Ascending aorta (tissue), 2 donors: ENCODE data around the gene SIL1. TPM values are rescaled to one million over a fixed set of nuclear protein-coding genes. Genes with fewer than 3 reads are reported as not detected.

ENCODE experiments used
- DNase-seq, 2 donors: peaks; one replicate each; pipeline ENCODE4 v3.0.0-alpha.2; 2019; ENCODE audit warnings: low spot score in 2 of 2
- H3K27ac ChIP-seq, 2 donors: fragments of 200-600 bp; sonication (generic); one replicate each; pipeline ENCODE4 v1.5.1; 2016 to 2017; ENCODE audit warnings: mild to moderate bottlenecking in 1 of 2
- H3K27me3 ChIP-seq: fragments of 200-600 bp; sonication (generic); one replicate; pipeline ENCODE4 v1.5.1; 2017
- H3K36me3 ChIP-seq, 2 donors: fragments of 200-600 bp; sonication (generic); one replicate each; pipeline ENCODE4 v1.5.1; 2016
- H3K4me1 ChIP-seq, 2 donors: fragments of 200-600 bp; sonication (generic); one replicate each; pipeline ENCODE4 v1.5.1; 2016 to 2017; ENCODE audit warnings: mild to moderate bottlenecking in 1 of 2
- H3K4me3 ChIP-seq, 2 donors: fragments of 200-600 bp; sonication (generic); one replicate each; pipeline ENCODE4 v1.5.1; 2016 to 2017; ENCODE audit warnings: mild to moderate bottlenecking in 1 of 2
- H3K9me3 ChIP-seq, 2 donors: fragments of 200-600 bp; sonication (generic); one replicate each; pipeline ENCODE4 v1.5.1; 2016
- intact Hi-C: fragments of 100-400 bp; cut with DNase I; formaldehyde crosslinking; loops from one replicate; pipeline ENCODE4 v1.15.1; 2023
- total RNA-seq: library from RNA; depleted of rRNA; stranded (reverse); fragments of >200 nt; gene quantifications from one replicate; pipeline ENCODE4 v1.1.0, GENCODE V29; 2016
- TF ChIP-seq, protein P1 (sequence below), 3 experiments: fragments of 200-600 bp in 2 of 3; fragments of 450-650 bp in 1 of 3; sonication (generic) in 2 of 3; IDR thresholded peaks; one replicate each; pipeline ENCODE4 v1.5.1; 2016 to 2019; ENCODE audit warnings: antibody characterized with exemption in 3 of 3, mild to moderate bottlenecking in 1 of 3, moderate library complexity in 1 of 3

The SIL1 gene
- total RNA-seq, 1 donor from 2014 or later = 53.4 TPM

DNA sequence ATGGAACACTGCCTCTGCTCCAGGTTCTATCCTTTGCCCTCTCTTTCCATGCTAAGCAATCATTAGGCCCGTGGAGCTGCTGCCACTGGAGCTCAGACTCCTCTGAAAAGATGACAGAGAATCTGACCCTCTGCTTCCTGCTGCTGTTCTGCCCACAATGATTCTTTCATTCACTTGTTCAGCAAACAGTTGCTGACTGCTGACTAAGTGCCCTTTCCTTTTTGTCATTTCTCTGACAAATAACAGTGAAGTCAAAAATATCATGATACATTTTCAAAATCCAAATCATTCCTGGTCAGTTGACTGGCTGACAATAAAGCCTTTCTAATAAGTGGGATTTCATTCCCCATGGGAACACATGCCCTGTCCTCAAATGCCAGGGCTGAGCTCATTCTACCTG is 110.1 kb downstream of the SIL1 start:
- peaks cover 0 to 6% of the 10 kb centered on the region in 2 donors for H3K4me1 ChIP-seq
- no peak overlapping the region for H3K27ac ChIP-seq
- intact Hi-C loops = no loop called here
- no peaks in the 10 kb centered on the region for H3K27me3 ChIP-seq
- no peak overlapping the region for H3K4me3 ChIP-seq
- H3K9me3 ChIP-seq = no peaks in the 10 kb centered on the region
- TF ChIP-seq, protein P1, sequence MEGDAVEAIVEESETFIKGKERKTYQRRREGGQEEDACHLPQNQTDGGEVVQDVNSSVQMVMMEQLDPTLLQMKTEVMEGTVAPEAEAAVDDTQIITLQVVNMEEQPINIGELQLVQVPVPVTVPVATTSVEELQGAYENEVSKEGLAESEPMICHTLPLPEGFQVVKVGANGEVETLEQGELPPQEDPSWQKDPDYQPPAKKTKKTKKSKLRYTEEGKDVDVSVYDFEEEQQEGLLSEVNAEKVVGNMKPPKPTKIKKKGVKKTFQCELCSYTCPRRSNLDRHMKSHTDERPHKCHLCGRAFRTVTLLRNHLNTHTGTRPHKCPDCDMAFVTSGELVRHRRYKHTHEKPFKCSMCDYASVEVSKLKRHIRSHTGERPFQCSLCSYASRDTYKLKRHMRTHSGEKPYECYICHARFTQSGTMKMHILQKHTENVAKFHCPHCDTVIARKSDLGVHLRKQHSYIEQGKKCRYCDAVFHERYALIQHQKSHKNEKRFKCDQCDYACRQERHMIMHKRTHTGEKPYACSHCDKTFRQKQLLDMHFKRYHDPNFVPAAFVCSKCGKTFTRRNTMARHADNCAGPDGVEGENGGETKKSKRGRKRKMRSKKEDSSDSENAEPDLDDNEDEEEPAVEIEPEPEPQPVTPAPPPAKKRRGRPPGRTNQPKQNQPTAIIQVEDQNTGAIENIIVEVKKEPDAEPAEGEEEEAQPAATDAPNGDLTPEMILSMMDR (IDR thresholded peaks at IDR 0.05) = no peak
- no peak for DNase-seq
- no peaks in the 10 kb centered on the region for H3K36me3 ChIP-seq

- H3K36me3 ChIP-seq = no peaks in the 10 kb centered on the region
- no peaks in the 10 kb centered on the region for H3K9me3 ChIP-seq
- no peaks in the 10 kb centered on the region for H3K4me1 ChIP-seq
- DNase-seq = no peak
- TF ChIP-seq, protein P1 (IDR thresholded peaks at IDR 0.05) = no peak
- H3K27me3 ChIP-seq = no peaks in the 10 kb centered on the region
- no peak overlapping the region for H3K4me3 ChIP-seq
- intact Hi-C loops = no loop called here
- no peak overlapping the region for H3K27ac ChIP-seq
Observed at GRCh38 chr5:139082813-139083498, 115.2 kb downstream of the SIL1 start.

DNA sequence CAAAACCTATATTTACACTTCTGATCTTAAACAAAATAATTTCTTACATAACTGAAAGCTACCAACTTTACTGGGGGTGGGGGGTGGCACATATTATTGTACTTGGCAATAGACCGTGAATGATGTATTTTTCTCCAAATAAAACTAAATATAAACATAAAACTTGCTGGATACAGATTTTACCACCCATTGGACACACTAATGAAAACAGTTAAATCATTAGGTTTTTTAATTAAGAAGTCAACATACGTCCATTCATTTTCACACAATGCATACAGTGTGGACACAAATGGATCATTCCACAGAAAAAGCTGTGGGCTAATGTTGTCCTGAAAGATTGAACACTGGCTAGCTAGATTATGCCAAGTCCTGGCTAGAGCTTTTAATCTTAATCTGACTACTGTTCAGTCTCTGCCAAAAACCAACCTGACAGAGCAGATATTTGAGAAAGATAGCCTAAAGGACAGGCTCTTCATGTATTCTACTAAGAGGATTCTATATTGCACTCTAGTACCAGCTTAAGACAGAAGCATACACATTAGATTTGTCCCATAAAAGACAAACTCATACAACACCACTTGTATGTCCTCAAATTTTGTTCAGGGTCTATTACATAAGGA is 118.1 kb downstream of the SIL1 start:
- H3K27ac ChIP-seq = no peak overlapping the region
- no peak for DNase-seq
- no peaks in the 10 kb centered on the region for H3K36me3 ChIP-seq

GRCh38 chr5:139079225-139079990 is 118.8 kb downstream of the SIL1 start:
- TF ChIP-seq, protein P1 (IDR thresholded peaks at IDR 0.05) = no peak
- intact Hi-C loops = no loop called here
- DNase-seq = no peak
- H3K9me3 ChIP-seq = no peaks in the 10 kb centered on the region
- H3K27ac ChIP-seq = no peak overlapping the region
- peaks cover 0 to 9% of the 10 kb centered on the region in 2 donors for H3K4me1 ChIP-seq
- no peaks in the 10 kb centered on the region for H3K27me3 ChIP-seq
- H3K4me3 ChIP-seq = no peak overlapping the region
- no peaks in the 10 kb centered on the region for H3K36me3 ChIP-seq

More for the DNA sequence above, 118.1 kb downstream of the SIL1 start:
- TF ChIP-seq, protein P1 (IDR thresholded peaks at IDR 0.05) = no peak
- Histone ChIP-seq H3K27me3 (no peaks in the 10 kb centered on the region), H3K9me3 (no peaks in the 10 kb centered on the region), H3K4me1 (peaks cover 0 to 4% of the 10 kb centered on the region in 2 donors), H3K4me3 (no peak overlapping the region)
- intact Hi-C loops = no loop called here

GRCh38 chr5:139078345-139078744 is 119.8 kb downstream of the SIL1 start:
- Histone ChIP-seq H3K9me3 (no peaks in the 10 kb centered on the region), H3K36me3 (no peaks in the 10 kb centered on the region), H3K4me3 (no peak overlapping the region), H3K4me1 (peaks cover 0 to 9% of the 10 kb centered on the region in 2 donors), H3K27ac (no peak overlapping the region), H3K27me3 (no peaks in the 10 kb centered on the region)
- TF ChIP-seq, protein P1 (IDR thresholded peaks at IDR 0.05) = no peak
- DNase-seq = no peak
- intact Hi-C loops = no loop called here
